Ovary (tissue), 9 donors: Measurements from ENCODE around the gene PAM. TPM values are rescaled to one million over a fixed set of nuclear protein-coding genes. Genes with fewer than 3 reads are reported as not detected.

Experiments
- DNase-seq, 5 donors: peaks; one replicate each; pipeline ENCODE4 v3.0.0-alpha.2; 2019 to 2020
- H3K27ac ChIP-seq, 2 donors: fragments of 200-600 bp; one replicate each; pipeline versions ENCODE4 v1.5.1 to v1.8.0; 2019 to 2022
- H3K27me3 ChIP-seq: fragments of 200-600 bp; one replicate; pipeline ENCODE4 v1.8.0; 2022
- H3K36me3 ChIP-seq: fragments of 200-600 bp; sonication (generic); one replicate; pipeline ENCODE4 v1.5.1; 2019
- H3K4me1 ChIP-seq: one replicate; pipeline ENCODE4 v1.8.1; 2013; ENCODE audit warnings: mild to moderate bottlenecking, moderate library complexity; ENCODE audit not compliant: insufficient read depth
- H3K4me3 ChIP-seq: fragments of 200-600 bp; sonication (generic); one replicate; pipeline ENCODE4 v1.5.1; 2017
- H3K9me3 ChIP-seq, 2 donors: fragments of 200-600 bp in 1 of 2; sonication (generic) in 1 of 2; one replicate each; pipeline versions ENCODE4 v1.5.1 to v1.8.1; 2013 to 2019; ENCODE audit warnings: mild to moderate bottlenecking in 1 of 2, moderate library complexity in 1 of 2
- CTCF ChIP-seq, 3 donors: fragments of 450-650 bp in 2 of 3; fragments of 200-600 bp in 1 of 3; IDR thresholded peaks; one replicate each; pipeline versions ENCODE4 v1.5.1 to v1.8.0; 2016 to 2022; ENCODE audit warnings: antibody characterized with exemption in 3 of 3, mild to moderate bottlenecking in 1 of 3
- EP300 ChIP-seq: sonication (generic); formaldehyde crosslinking; IDR thresholded peaks from one replicate; pipeline ENCODE4 v1.6.1; 2017; ENCODE audit warnings: antibody characterized with exemption
- POLR2A ChIP-seq: fragments of 450-650 bp; IDR thresholded peaks from one replicate; pipeline ENCODE4 v1.6.1; 2017; ENCODE audit warnings: antibody characterized with exemption, mild to moderate bottlenecking, moderate library complexity
- WGBS, 3 donors: extraction: QIAGEN DNeasy Blood & Tissue Kit in 1 of 3; methylation state at CpG; one replicate each; pipeline versions ENCODE4 v1.1.5 to v1.1.7; 2013 to 2017; 5-methylcytosine and 5-hydroxymethylcytosine counted together
- intact Hi-C, 4 donors: fragments of 100-400 bp; cut with DNase I; formaldehyde crosslinking; loops; one replicate each; pipeline versions ENCODE4 v1.11.0 to v1.15.1; 2022 to 2023
- polyA plus RNA-seq, 2 donors: library from polyadenylated mRNA; stranded (reverse); fragments of 200-250 nt in 1 of 2; fragments of 350-450 nt in 1 of 2; fragmentation: Illumina TruSeq in 1 of 2; extraction: RNeasy Lipid Tissue Mini Kit (QIAGEN cat#74804) in 1 of 2; gene quantifications; one replicate each; pipeline ENCODE4 v1.2.3, GENCODE V29; 2013 to 2014
- total RNA-seq, 7 donors: library from RNA; depleted of rRNA in 2 of 7; stranded (reverse); fragments of >200 nt in 2 of 7; fragmentation: NEBNext Ultra II Directional in 3 of 7; extraction: Animal tissue kit (Norgen Biotek cat#: 25700) in 3 of 7; gene quantifications; one replicate each; pipeline versions ENCODE4 v1.1.0 to v1.2.4, GENCODE V29; 2016 to 2023
- donor health status: DM: no; HTN: no; CAD: no; lungs with moderate emphysema.
- donor health status: DM: no; HTN: no; CAD: no.
- donor health status: Bipolar disorder and iron deficiency.
- donor health status: DM: yes; HTN: yes; CAD: no.
- donor health status: DM: no; HTN: no; CAD: no.
- donor health status: DM: yes; HTN: yes; CAD: no.

PAM gene
- total and polyA plus RNA-seq, 9 donors = 124 to 431 (median 187) TPM

- Histone ChIP-seq H3K27ac (no peak overlapping the region), H3K9me3 (no peaks in the 10 kb centered on the region), H3K4me1 (no peaks in the 10 kb centered on the region), H3K4me3 (no peak overlapping the region), H3K36me3 (no peaks in the 10 kb centered on the region), H3K27me3 (no peaks in the 10 kb centered on the region)
- no peak for DNase-seq
- no peak for TF ChIP-seq EP300
- no peak for TF ChIP-seq POLR2A
- no peak for TF ChIP-seq CTCF (IDR thresholded peaks at IDR 0.05)
- 77 to 87% (median 83%) methylated on average over 3 of the region's 3 CpGs for WGBS, 3 donors
- intact Hi-C loops = no loop called here
Observed at GRCh38 chr5:102975457-102976182, 220.5 kb downstream of the PAM start.

GRCh38 chr5:102981957-102982635 is 227.0 kb downstream of the PAM start:
- H3K27me3 ChIP-seq = no peaks in the 10 kb centered on the region
- no peaks in the 10 kb centered on the region for H3K4me1 ChIP-seq
- DNase-seq = no peak
- WGBS, 3 donors = 96 to 100% (median 98%) methylated on average over 3 of the region's 3 CpGs
- no peaks in the 10 kb centered on the region for H3K36me3 ChIP-seq
- no peak overlapping the region for H3K4me3 ChIP-seq
- H3K27ac ChIP-seq = no peak overlapping the region
- TF ChIP-seq CTCF (IDR thresholded peaks at IDR 0.05) (no peak), EP300 (no peak), POLR2A (no peak)
- H3K9me3 ChIP-seq = no peaks in the 10 kb centered on the region
- intact Hi-C loops = no loop called here

GRCh38 chr5:102986074-102986473 is 231.0 kb downstream of the PAM start:
- no peak overlapping the region for H3K4me3 ChIP-seq
- no peaks in the 10 kb centered on the region for H3K4me1 ChIP-seq
- TF ChIP-seq EP300 = no peak
- TF ChIP-seq CTCF (IDR thresholded peaks at IDR 0.05) = no peak
- no peak for TF ChIP-seq POLR2A
- no peak overlapping the region for H3K27ac ChIP-seq
- no peaks in the 10 kb centered on the region for H3K36me3 ChIP-seq
- intact Hi-C loops = no loop called here
- DNase-seq = no peak
- 93 to 98% (median 98%) methylated on average over 3 of the region's 3 CpGs for WGBS, 3 donors
- no peaks in the 10 kb centered on the region for H3K9me3 ChIP-seq
- no peaks in the 10 kb centered on the region for H3K27me3 ChIP-seq

- DNase-seq = no peak
- 85 to 89% (median 87%) methylated on average over 3 of the region's 3 CpGs for WGBS, 3 donors
- intact Hi-C loops = no loop called here
- no peaks in the 10 kb centered on the region for H3K27me3 ChIP-seq
- H3K36me3 ChIP-seq = no peaks in the 10 kb centered on the region
- no peaks in the 10 kb centered on the region for H3K4me1 ChIP-seq
- no peak overlapping the region for H3K4me3 ChIP-seq
- H3K27ac ChIP-seq = no peak overlapping the region
- H3K9me3 ChIP-seq = no peaks in the 10 kb centered on the region
- TF ChIP-seq EP300 (no peak), POLR2A (no peak), CTCF (IDR thresholded peaks at IDR 0.05) (no peak)
Observed at GRCh38 chr5:102988459-102988858, 233.4 kb downstream of the PAM start.
